HG02943 (cell line): Measurements from ENCODE around the gene HADHA.
A peak's percentile ranks its signal among the peaks of the same experiment; 100 is the strongest.

Experiments
- ATAC-seq: cut with Tn5 transposase; IDR thresholded peaks from one replicate; pipeline ENCODE4 v1.9.1; 2021; ENCODE audit warnings: mild to moderate bottlenecking, low read depth, moderate library complexity; ENCODE audit not compliant: unreplicated experiment

HADHA gene

GRCh38 chr2:26195040-26195984 lies 49.1 kb downstream of the HADHA start:
- no peak for ATAC-seq

DNA sequence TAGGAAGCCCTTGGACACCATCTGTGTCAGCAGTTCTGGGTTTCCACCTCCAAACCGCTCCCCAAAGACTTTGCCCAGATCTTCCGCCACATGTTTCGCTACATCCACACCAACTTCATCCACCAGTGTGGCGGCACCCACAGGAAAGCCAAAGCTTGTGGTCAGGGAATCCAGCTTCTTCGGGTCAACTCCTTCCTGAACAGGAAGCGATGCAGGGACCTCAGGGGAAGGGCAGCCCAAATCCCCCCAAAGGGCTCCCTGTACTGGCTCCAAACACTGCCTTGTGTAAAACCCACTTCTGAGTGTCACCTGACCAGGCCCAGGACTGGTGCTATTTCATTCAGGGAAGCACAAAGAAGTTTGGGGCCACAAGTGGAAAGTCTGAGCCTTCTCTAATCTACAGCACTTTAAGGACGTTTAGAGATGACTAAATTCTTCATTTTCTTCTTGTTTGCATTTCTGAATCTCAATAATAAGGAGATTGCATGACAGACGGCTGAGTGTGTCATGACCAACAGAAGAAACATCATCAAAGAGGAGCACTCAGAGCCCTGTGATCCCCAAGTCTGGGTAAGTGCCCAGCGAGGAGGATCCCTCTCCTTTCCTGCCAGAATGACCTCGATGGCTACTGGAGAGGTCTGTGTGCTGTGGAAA lies 50.7 kb downstream of the HADHA start:
- ATAC-seq = no peak

- no peak for ATAC-seq
Measured at GRCh38 chr2:26191316-26192159, 52.9 kb downstream of the HADHA start.

GRCh38 chr2:26190369-26190768 lies 54.1 kb downstream of the HADHA start:
- ATAC-seq = no peak

GRCh38 chr2:26189751-26190150 lies 54.7 kb downstream of the HADHA start:
- ATAC-seq = no peak

GRCh38 chr2:26189123-26189522 lies 55.3 kb downstream of the HADHA start:
- no peak for ATAC-seq

- no peak for ATAC-seq
Measured at GRCh38 chr2:26187537-26188104, 56.8 kb downstream of the HADHA start.

DNA sequence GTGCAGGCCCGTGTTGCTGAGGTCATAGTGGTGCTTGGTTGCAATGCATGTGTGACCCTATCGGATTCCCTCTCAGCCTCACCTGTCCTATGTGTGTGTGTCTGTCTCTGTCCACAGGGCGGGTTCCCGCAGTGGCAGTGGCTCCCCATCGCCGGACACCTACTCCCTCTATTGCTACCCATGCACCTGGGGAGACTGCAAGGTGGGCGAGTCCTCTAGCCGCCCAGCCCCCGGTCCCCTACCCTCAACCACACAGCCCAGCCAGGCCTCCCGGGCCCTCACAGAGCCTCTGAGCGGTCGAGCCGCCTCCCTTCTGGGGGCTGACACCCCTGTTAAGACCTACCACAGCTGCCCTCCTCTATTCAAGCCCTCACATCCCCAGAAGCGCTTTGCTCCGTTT lies 57.3 kb downstream of the HADHA start:
- ATAC-seq = no peak

GRCh38 chr2:26185954-26186770 lies 58.3 kb downstream of the HADHA start:
- ATAC-seq = no peak

DNA sequence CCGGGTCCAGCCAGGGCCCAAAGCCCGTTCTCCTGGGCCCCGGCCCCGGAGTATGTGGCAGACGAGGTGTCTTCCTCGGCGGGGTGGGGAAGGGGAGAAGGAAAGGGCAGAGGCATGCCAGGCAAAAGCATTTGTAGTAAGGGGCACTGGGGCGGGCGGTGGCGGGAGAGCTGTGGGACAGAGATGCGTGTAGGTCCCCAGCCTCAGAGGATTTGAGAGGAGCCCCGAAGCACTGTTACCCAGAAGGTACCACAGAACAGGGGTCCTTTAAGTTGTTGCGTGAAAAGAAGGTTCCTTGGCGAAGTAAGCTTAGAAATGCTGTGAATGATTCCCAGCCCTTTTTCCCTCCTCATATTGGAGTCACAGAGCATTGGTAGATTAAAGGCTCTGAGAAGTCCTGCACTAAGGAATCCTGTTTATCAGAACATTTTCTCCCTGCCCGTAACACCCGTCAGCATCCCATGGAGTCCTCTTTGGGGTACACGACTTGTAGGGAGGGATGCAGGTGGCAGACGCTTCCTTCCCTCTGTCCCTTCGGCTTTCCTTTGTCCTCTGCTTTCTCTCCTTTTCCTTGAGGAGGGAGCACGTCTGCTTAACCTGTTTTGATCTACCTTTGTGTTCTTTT lies 59.0 kb downstream of the HADHA start:
- ATAC-seq = no peak

DNA sequence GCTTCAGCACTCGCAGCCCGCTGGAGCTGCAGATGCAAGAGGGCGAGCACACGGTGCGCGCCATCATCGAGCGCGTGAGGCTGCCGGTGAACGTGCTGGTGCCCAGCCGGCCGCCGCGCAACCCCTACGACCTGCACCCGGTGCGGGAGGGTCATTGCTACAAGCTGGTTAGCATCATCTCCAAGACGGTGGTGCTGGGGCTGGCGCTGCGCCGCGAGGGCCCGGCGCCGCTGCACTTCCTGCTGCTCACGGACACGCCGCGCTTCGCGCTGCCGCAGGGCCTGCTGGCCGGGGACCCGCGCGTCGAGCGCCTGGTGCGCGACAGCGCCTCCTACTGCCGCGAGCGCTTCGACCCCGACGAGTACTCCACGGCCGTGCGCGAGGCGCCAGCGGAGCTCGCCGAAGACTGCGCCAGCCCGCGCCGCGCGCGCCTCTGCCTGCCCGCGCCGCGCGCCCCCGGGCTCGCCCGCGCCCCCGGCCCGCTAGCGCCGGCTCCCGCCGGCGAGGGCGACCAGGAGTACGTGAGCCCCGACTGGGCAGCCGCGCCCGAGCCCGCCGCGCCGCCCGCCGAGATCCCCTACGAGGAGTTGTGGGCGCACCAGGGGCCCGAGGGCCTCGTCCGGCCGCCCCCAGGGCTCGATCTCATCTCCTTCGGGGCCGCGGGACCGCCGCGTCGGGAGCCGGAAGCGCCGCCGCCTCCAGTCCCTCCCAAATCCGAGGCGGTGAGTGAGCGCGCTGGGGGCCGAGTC lies 59.7 kb downstream of the HADHA start:
- ATAC-seq = peak; percentile 62

- no peak for ATAC-seq
Measured at GRCh38 chr2:26184121-26184520, 60.3 kb downstream of the HADHA start.

GRCh38 chr2:26182887-26183630 lies 61.4 kb downstream of the HADHA start:
- no peak for ATAC-seq

DNA sequence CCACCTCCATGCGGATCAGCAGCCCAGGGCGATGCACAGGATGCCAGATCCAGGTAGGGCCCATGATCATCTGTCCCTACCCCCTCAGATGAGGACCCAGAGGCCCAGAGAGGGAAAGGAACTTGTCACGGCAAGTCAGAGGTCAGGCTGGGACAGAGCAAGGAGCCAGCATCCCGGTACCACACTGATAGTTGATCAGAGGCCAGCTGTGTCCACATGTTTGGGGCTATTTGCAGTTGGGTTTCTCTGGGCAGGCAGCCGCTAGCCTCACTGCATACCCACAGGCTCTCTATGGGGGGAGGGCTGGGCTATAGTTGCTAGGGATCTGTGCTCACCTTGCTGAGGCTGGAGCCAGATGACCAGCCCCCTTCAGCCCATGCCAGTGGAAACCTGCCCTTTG lies 62.0 kb downstream of the HADHA start:
- ATAC-seq = no peak

DNA sequence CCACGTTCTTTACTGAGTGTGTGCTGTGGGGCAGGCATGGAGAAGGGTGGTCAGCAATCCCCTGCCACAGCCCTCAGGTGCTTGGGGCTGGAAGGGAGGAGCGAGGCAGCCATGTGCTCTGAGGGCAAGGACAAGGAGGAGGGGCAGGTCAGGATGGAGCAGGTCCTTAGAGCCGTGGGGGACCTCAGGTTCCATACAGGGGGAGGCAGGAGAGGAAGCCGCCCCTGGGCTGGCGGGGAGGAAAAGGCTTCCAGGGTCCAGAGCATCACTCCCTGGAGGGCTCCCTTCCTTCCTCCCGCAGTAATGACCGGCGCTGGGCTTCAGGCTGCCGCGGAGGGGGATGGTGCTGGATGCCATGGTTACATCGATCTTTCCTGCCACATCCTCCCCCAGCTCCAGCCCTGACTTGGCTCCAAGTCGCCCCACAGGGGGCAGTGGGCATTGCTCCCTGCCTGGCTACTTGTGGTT lies 65.0 kb downstream of the HADHA start:
- no peak for ATAC-seq

- ATAC-seq = no peak
Measured at GRCh38 chr2:26178746-26179436, 65.5 kb downstream of the HADHA start.

DNA sequence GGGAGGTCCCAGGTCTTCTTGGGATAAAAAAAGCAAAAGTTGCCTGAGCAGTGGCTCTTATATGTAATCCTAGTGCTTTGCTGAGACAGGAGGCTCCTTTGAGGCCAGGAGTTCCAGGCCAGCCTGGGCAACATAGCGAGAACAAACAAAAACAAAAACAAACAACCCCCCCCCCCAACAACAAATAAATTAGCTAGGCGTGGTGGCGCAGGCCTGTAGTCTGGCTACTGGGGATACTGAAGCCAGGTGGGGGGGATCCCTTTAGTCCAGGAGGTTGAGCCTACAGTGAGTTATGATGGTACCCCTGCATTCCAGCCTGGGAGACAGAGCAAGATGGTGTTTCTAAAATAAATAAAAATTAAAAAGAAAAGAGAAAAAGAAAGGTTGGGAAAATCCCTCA lies 66.2 kb downstream of the HADHA start:
- ATAC-seq = no peak
